ENCODE results near the gene MAPKAPK2.

MAPKAPK2 gene

DNA sequence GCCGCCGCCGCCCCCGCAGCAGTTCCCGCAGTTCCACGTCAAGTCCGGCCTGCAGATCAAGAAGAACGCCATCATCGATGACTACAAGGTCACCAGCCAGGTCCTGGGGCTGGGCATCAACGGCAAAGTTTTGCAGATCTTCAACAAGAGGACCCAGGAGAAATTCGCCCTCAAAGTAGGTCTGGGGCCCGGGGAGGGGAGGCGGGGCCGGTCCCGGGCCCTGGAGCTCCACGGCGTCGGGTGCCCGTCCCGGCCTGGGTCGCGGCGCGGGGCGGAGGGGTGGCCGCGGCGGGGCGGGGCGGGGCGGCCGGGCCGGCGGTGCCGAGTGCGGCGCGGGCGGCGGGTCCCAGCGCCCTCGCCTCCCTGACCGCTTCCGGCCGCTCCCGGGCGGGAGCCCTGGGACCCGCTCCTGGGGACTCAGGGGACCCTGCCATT lies 646 bp downstream of the MAPKAPK2 start:
- no peak for DNase-seq

- peak; percentile 82 for DNase-seq
These were observed 1.2 kb downstream of the MAPKAPK2 start for GRCh38 chr1:206685769-206686477.

DNA sequence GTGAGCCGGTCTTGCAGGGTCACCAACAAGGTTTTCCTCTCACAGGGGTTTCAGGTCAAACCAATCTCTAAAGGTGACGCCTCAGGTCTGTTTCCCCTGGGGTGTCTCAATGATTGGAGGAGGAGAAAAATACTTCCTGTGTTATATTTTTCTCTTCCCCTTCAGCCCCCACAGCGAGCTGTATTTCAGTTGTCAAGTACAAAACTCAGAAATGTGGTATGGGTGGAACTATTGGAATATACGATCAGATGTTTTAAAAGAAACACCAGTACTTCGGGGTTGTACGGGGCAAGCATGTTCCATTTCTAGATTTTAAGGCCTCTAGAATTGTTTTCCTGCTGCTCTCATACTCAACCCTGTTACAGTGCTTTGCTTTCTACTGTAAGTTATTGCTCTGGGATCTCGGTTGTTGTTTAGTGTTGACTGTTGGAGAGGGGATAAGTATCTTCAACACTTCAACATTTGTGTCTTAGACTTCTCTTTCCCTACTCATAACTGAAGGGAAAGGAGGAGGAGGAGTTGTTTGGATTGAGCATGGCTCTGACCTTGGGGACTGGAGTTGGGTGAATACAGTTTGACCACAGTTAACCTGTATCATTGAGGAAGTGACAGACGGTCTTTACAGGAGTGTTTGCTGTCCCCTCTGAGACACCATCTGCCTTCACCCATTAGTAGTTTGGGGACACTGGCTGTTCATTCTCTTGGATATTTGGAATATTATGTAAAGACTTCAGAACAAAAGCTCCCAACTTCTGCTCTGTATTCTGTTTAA lies 2.0 kb downstream of the MAPKAPK2 start:
- no peak for DNase-seq

DNA sequence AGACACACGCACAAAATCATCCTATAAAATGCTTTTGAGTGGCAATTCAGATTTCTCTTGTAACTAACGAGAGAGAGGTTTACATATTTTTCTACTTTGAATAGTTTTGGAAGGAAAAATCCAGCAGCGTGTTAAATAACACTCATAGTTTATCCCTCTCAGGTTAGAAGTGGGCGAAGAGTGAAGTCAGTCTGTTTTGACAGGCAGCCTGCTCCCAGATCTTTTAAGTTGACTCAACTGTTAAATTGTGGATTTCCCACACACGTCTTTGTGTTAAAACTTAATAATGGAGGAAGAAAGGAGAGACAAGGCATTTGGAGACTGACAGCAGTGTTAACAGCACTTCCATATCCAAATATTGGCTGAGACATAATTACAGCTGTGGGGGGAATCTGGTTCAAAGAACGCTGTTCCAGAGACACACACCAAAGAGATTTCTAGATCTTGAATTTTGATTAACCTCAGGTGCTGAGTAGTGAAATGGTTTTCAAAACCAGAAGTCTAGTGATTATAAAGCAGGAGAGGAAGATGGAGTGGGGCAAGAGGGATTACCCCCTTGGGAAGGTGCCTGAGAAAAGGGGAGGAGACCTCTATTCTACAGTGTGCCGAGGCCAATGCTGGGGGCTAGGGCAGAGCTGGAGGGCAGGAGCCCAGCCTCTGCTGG lies 2.7 kb downstream of the MAPKAPK2 start:
- DNase-seq = no peak

GRCh38 chr1:206687915-206688442 lies 3.3 kb downstream of the MAPKAPK2 start:
- DNase-seq = no peak

DNA sequence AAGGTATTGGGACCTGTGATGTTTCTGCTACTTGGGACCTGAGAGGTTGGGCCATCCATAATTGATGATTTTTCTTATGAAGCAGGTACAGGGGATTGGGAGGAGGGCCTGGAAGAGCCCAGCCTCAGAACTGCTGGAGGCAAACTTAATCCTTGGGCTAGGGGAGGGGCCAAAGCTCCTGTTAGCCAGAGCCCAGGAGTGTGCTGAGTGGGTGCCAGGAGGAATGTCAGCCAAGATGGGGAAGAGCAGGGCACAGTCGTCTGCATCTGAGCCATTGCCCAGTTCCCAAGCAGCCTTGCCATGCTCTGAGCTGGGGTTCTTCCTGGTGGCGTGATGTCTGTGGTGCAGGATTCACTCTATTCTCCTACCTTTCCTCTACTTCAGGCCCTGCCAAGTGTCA lies 5.8 kb downstream of the MAPKAPK2 start:
- no peak for DNase-seq

GRCh38 chr1:206691604-206692003 lies 6.9 kb downstream of the MAPKAPK2 start:
- DNase-seq = no peak

DNA sequence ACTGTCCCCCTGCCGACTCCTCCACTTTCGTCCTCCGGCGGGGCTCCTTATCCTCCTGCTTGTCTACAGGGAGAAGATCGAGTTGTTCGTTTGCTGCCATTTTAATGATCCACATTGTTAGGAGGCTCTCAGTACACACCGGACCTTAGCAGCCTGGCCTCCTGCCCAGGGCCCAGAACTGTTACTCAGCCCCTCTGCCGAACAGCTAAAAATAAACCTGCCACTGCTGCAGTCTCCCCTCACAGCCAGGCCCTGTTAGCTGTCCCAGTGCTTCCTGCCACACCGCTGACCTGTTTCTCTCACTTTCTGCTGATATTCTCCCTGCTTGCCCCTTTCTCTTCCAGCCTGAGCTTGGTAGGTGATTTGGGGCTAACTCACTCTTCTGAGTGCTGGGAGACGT lies 8.3 kb downstream of the MAPKAPK2 start:
- no peak for DNase-seq

- no peak for DNase-seq
These were observed 8.9 kb downstream of the MAPKAPK2 start for GRCh38 chr1:206693592-206693991.

DNA sequence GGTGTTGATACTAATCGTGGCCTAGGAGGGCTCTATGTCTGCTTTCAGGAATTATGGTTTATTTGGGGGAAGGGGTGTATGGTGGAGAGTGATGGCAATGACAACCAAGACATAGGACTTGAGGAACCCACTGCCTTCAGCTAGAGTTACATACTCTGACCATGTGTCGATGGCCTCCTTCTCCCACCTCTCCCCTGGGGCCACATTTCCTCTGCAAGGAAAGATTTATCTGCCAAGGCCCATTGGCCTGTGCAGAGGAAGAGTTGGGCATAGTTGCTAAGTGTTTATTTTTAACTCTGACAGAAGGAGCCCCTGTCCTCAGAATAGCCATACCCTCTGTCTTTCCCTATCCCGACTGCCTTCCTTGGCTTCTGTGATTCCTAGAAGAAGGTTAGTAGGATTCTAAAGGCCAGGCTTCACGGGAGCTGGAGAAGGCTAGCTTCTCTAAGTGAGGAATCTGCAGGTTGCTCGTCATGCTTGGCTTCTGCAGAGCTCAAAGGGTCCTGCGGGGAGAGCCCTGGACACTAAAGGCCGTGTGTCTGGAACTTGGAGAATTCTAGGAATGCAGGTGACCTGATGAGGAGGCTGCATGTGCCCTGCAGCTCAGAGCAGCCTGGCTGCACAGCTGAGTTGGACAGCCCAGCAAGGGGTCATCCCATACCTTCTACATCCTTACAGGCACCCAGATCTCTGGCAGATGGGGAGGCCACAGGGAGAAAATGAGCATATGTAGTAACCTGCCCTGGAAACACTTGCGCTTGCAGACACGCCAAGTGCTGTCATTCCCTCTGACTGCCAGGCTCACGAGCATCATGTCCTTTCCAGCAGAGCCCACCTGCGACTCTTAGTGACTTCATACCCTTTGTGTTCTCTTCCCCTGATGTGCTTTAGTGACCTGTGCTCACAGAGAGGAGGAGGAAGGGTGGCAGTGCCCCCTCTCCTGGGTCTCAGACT lies 9.7 kb downstream of the MAPKAPK2 start:
- peak; percentile 94 for DNase-seq

GRCh38 chr1:206695733-206696132 lies 11.0 kb downstream of the MAPKAPK2 start:
- no peak for DNase-seq

DNA sequence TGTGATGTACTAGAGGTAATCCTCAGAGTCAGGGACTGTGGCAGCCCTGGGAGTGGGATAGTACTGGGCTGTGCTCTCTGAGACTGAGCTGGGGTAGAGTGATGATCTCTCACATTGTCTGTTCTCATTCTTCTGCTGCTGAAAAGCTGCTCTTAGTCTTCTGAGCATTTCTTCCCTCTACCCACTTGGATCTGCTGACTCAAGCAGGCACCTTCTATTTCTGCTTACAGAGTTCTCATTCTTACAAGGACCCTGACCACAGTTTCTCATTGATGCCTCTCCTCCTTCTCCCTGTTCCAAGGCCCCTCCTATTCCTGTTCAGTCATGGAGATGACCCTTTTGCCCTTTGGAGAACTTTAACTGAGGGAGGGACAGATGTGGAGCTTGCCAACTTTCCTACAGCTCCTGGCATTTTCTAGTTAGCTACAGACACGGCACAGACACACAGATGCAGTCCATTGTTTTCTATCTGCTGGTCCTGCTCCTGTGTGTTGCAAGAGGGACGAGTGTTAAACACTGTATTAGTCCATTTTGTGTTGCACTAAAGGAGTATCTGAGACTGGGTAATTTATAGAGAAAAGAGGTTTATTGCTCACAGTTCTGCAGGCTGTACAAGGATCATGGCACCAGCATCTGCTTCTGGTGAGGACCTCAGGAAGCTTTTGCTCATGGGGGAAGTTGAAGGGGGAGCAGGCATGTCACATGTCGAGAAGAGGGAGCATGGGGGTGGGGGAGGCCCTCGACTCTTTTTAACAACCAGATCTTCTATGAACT lies 12.3 kb downstream of the MAPKAPK2 start:
- DNase-seq = no peak

GRCh38 chr1:206698011-206698410 lies 13.3 kb downstream of the MAPKAPK2 start:
- DNase-seq = no peak

DNA sequence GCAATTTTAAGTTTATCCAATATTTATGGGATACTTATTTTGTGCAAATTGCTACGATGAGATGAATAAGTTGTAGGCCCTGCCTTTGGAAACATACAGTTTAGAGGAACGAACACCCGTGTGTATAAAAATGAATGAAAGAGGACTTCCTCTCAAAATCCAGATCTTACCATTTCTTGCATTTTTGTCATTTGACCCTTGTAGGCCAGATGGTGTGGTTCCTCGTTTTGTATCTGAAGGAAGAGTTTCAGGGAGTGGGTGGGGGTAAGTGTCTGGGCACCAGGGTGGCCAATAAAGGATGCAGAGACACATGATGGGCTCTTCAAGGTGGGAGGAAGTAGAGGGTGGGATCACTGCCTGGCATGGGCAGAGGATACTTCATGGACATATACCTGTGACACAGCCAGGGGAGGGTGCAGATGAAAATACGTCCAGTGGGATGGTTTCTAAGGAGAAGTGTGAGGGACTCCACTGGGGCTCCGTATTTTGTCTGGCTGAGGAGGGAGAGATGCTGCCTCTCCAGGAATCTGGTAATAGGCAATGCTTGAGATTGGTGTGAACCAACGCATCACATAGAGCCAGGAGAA lies 14.4 kb downstream of the MAPKAPK2 start:
- DNase-seq = no peak

DNA sequence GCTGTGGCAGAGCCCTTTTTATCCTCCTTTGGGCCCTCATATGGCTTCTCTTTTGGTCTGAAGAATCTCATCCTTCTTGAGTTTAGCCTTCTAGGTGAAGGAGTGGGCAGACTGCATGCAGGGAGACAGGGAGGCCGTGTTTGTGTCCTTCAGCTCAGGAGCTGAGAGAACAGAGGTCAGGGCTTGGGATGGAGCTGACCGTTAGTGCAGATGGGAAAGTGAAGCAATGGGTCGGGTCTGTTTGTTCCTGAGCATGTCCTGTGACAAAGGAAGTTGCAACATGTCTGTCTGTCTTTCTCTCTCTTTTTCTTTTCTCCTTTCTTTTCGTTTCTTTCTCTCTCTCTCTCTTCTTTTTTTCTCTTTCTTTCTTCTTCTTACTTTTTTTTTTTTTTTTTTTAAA lies 14.9 kb downstream of the MAPKAPK2 start:
- no peak for DNase-seq

DNA sequence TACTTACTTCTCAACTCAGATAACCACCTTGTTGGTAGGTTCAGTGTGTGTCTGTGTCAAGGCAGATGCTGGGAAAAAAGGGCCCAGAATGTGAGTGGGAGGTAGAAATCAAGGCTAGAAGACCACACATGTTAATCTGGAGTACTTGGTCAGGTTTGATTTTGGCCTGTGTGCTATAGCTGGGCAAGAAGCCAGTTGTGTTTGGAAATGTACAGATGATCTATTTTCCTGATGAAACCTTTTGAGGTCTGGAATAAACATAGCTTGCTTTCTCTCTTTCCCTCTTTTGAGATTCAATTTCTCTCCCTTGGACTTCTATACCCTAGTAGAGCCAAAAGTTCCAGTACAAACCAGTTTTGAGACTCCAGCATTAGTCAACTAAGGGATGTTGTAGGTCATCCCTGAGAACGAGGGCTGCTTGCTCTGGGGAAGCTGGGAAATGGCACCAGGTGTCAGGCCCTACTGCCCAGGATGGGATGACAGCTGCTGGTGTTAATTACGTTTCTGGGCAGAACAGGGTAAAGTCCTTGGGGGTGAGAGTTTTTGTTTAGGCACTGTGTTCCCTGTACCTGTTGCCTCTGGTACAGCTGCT lies 15.8 kb downstream of the MAPKAPK2 start:
- no peak for DNase-seq

DNA sequence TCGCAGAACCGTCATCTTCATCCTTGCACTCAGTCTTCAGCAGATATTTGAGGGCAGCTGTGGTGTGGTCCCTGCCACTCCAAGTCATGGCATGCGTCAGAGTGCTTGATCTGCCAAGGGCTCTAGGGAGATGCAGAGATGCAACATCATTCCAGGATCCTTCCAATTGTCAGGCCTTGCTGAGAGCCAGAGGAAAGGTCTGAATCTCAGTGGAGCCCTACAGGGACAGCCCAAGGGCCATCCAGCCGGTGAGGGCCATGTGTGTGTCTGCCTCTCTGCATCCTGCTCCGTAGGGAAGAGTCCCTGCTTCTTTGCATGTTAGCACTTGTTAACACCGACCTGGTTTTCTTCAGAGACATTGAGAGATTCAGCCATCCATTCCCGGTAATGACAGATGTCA lies 17.6 kb downstream of the MAPKAPK2 start:
- DNase-seq = peak; percentile 35

- peak; percentile 60 for DNase-seq
These were observed 18.1 kb downstream of the MAPKAPK2 start for GRCh38 chr1:206702803-206703202.

- DNase-seq = no peak
These were observed 19.0 kb downstream of the MAPKAPK2 start for GRCh38 chr1:206703661-206704060.

GRCh38 chr1:206704226-206704625 lies 19.5 kb downstream of the MAPKAPK2 start:
- DNase-seq = no peak

DNA sequence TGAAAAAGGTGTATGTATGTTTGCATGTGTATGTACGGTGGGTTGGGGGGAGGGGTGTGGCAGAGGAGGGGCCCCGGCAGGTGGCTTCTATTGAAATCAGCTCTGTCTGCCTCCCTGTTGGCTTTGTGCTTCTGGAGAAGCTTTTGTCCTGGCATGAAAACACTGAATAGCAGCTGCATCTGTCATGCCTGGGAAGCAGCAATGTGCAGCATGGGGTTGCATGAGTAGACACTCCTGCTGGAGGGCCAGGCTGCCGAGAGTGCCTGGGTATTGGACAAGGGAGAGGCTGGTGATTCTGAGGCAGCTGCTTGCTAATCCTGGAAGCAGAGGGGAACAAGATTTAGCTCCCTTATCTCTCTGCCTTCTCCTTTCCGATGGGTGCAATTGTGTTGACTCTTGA lies 20.5 kb downstream of the MAPKAPK2 start:
- no peak for DNase-seq

All from islet precursor cell (in vitro differentiated cells).